HTERT RPE-1 (cell line): Measurements from ENCODE around the gene ZNF593OS.

Experiments used
- in situ Hi-C: fragments of 300-500 bp; cut with MboI; formaldehyde crosslinking; loops from 4 replicates; pipeline ENCODE4 v1.14.3; 2020; ENCODE audit warnings: low sequenced_read_pairs

Gene ZNF593OS

GRCh38 chr1:26184883-26185282, 13.3 kb upstream of the ZNF593OS start:
- in situ Hi-C loops = no loop called here

- in situ Hi-C loops = no loop called here
These were observed 12.5 kb upstream of the ZNF593OS start for GRCh38 chr1:26184086-26184485.

- in situ Hi-C loops = no loop called here
These were observed 10.7 kb upstream of the ZNF593OS start for GRCh38 chr1:26182383-26182696.

- in situ Hi-C loops = no loop called here
These were observed 10.2 kb upstream of the ZNF593OS start for GRCh38 chr1:26181586-26182382.

GRCh38 chr1:26180010-26180506, 8.4 kb upstream of the ZNF593OS start:
- in situ Hi-C loops = no loop called here

GRCh38 chr1:26177182-26177684, 5.6 kb upstream of the ZNF593OS start, which contains the start of gene CNKSR1:
CNKSR1 (plus strand) TSS chr1:26177491; CDS start chr1:26177548, 57 bp downstream.
- in situ Hi-C loops = no loop called here

GRCh38 chr1:26175346-26175745, 3.7 kb upstream of the ZNF593OS start:
- in situ Hi-C loops = no loop called here

GRCh38 chr1:26170472-26170821, 1.2 kb downstream of the ZNF593OS start:
- in situ Hi-C loops = no loop called here

GRCh38 chr1:26169669-26170471, 1.8 kb downstream of the ZNF593OS start, which contains the start of gene ZNF593:
ZNF593 (plus strand) TSS chr1:26169908; CDS start chr1:26169984, 76 bp downstream.
- in situ Hi-C loops = no loop called here

- in situ Hi-C loops = no loop called here
These were observed 2.5 kb downstream of the ZNF593OS start for GRCh38 chr1:26169198-26169554.

- in situ Hi-C loops = no loop called here
These were observed 3.0 kb downstream of the ZNF593OS start, which contains the start of gene C1orf232 for GRCh38 chr1:26168410-26169197. C1orf232 (minus strand) TSS chr1:26168963; CDS start chr1:26168499, 464 bp downstream.

GRCh38 chr1:26166719-26167281, 4.8 kb downstream of the ZNF593OS start:
- in situ Hi-C loops = no loop called here

GRCh38 chr1:26164861-26165842, 6.5 kb downstream of the ZNF593OS start:
- in situ Hi-C loops = no loop called here

- in situ Hi-C loops = no loop called here
These were observed 7.4 kb downstream of the ZNF593OS start for GRCh38 chr1:26164036-26164860.

GRCh38 chr1:26163684-26164035, 8.0 kb downstream of the ZNF593OS start:
- in situ Hi-C loops = no loop called here

- in situ Hi-C loops = no loop called here
These were observed 9.4 kb downstream of the ZNF593OS start for GRCh38 chr1:26162220-26162709.

- in situ Hi-C loops = no loop called here
These were observed 10.0 kb downstream of the ZNF593OS start for GRCh38 chr1:26161415-26162219.
